Body of pancreas (tissue), 4 donors: Measurements from ENCODE around the gene KRTAP20-4. TPM values are rescaled to one million over a fixed set of nuclear protein-coding genes. Genes with fewer than 3 reads are reported as not detected.

Experiments
- ATAC-seq: fragments of 150-250 bp; one replicate; pipeline ENCODE4 v1.9.1; 2016
- DNase-seq, 4 donors: peaks; one replicate each; pipeline ENCODE4 v3.0.0-alpha.2; 2019
- H3K27ac ChIP-seq, 4 donors: fragments of 200-600 bp; sonication (generic); 1 replicate in 3 of 4; 2 replicates in 1 of 4; pipeline versions ENCODE4 v1.5.1 to v1.6.1; 2016 to 2019; ENCODE audit warnings: mild to moderate bottlenecking in 1 of 4, mixed read lengths in 1 of 4, moderate library complexity in 1 of 4
- H3K27me3 ChIP-seq, 2 donors: fragments of 200-600 bp; sonication (generic); one replicate each; pipeline ENCODE4 v1.6.0; 2016; ENCODE audit warnings: mild to moderate bottlenecking in 1 of 2
- H3K36me3 ChIP-seq, 2 donors: fragments of 200-600 bp; sonication (generic); replicated peaks in 1 of 2; 2 replicates each; pipeline ENCODE4 v1.5.1; 2016; ENCODE audit warnings: low read depth in 2 of 2; ENCODE audit not compliant: insufficient read depth in 1 of 2
- H3K4me1 ChIP-seq: fragments of 200-600 bp; sonication (generic); one replicate; pipeline ENCODE4 v1.6.0; 2016
- H3K4me3 ChIP-seq, 2 donors: fragments of 200-600 bp; sonication (generic); 1 replicate in 1 of 2; 2 replicates in 1 of 2; pipeline ENCODE4 v1.5.1; 2016 to 2019
- H3K9me3 ChIP-seq, 3 donors: fragments of 200-600 bp; sonication (generic); 1 replicate in 2 of 3; 2 replicates in 1 of 3; pipeline ENCODE4 v1.5.1; 2016
- POLR2A ChIP-seq, 3 donors: fragments of 450-650 bp; IDR thresholded peaks; one replicate each; pipeline ENCODE4 v1.6.1; 2016; ENCODE audit warnings: antibody characterized with exemption in 3 of 3, mild to moderate bottlenecking in 2 of 3
- WGBS, 2 donors: methylation state at CpG; one replicate each; pipeline ENCODE4 v1.1.5; 2017; 5-methylcytosine and 5-hydroxymethylcytosine counted together
- intact Hi-C: fragments of 100-400 bp; cut with DNase I; formaldehyde crosslinking; loops from one replicate; pipeline ENCODE4 v1.15.1; 2023
- total RNA-seq, 2 donors: library from RNA; depleted of rRNA; stranded (reverse); fragments of >200 nt; gene quantifications; one replicate each; pipeline ENCODE4 v1.1.0, GENCODE V29; 2016
- TF ChIP-seq, protein P1 (sequence below), 7 experiments: fragments of 450-650 bp in 4 of 7; fragments of 200-600 bp in 3 of 7; sonication (generic) in 3 of 7; IDR thresholded peaks; one replicate each; pipeline ENCODE4 v1.5.1; 2016 to 2019; ENCODE audit warnings: antibody characterized with exemption in 7 of 7

Gene KRTAP20-4
- total RNA-seq, 2 donors from 2014 or later = not detected

- H3K4me1 ChIP-seq = no peaks in the 10 kb centered on the region
- no peaks in the 10 kb centered on the region for H3K36me3 ChIP-seq
- intact Hi-C loops = no loop called here
- H3K27ac ChIP-seq = no peak overlapping the region
- no peak overlapping the region for H3K4me3 ChIP-seq
- H3K27me3 ChIP-seq = no peaks in the 10 kb centered on the region
- TF ChIP-seq POLR2A (IDR thresholded peaks at IDR 0.05) = no peak
- ATAC-seq = no peak
- no peaks in the 10 kb centered on the region for H3K9me3 ChIP-seq
- WGBS, 2 donors = 68 to 82% methylated on average over 3 of the region's 3 CpGs
- no peak for DNase-seq
Observed at GRCh38 chr21:30623362-30623761, 2.9 kb downstream of the KRTAP20-4 start.

GRCh38 chr21:30625449-30626165 lies 5.2 kb downstream of the KRTAP20-4 start:
- H3K9me3 ChIP-seq = no peaks in the 10 kb centered on the region
- ATAC-seq (no peak), DNase-seq (no peak)
- H3K27me3 ChIP-seq = no peaks in the 10 kb centered on the region
- no peak overlapping the region for H3K27ac ChIP-seq
- H3K36me3 ChIP-seq = no peaks in the 10 kb centered on the region
- no peaks in the 10 kb centered on the region for H3K4me1 ChIP-seq
- no peak for TF ChIP-seq POLR2A (IDR thresholded peaks at IDR 0.05)
- TF ChIP-seq, protein P1, sequence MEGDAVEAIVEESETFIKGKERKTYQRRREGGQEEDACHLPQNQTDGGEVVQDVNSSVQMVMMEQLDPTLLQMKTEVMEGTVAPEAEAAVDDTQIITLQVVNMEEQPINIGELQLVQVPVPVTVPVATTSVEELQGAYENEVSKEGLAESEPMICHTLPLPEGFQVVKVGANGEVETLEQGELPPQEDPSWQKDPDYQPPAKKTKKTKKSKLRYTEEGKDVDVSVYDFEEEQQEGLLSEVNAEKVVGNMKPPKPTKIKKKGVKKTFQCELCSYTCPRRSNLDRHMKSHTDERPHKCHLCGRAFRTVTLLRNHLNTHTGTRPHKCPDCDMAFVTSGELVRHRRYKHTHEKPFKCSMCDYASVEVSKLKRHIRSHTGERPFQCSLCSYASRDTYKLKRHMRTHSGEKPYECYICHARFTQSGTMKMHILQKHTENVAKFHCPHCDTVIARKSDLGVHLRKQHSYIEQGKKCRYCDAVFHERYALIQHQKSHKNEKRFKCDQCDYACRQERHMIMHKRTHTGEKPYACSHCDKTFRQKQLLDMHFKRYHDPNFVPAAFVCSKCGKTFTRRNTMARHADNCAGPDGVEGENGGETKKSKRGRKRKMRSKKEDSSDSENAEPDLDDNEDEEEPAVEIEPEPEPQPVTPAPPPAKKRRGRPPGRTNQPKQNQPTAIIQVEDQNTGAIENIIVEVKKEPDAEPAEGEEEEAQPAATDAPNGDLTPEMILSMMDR (IDR thresholded peaks at IDR 0.05) = no peak
- no peak overlapping the region for H3K4me3 ChIP-seq
- intact Hi-C loops = no loop called here
- 84 to 85% methylated on average over 3 to 4 of the region's 4 CpGs for WGBS, 2 donors

- Histone ChIP-seq H3K9me3 (no peaks in the 10 kb centered on the region), H3K4me1 (no peaks in the 10 kb centered on the region), H3K27ac (no peak overlapping the region), H3K4me3 (no peak overlapping the region), H3K27me3 (no peaks in the 10 kb centered on the region), H3K36me3 (no peaks in the 10 kb centered on the region)
- TF ChIP-seq, protein P1 (IDR thresholded peaks at IDR 0.05) = no peak
- no peak for TF ChIP-seq POLR2A (IDR thresholded peaks at IDR 0.05)
- ATAC-seq (no peak), DNase-seq (no peak)
- intact Hi-C loops = no loop called here
- 67 to 80% methylated on average over 4 of the region's 4 CpGs for WGBS, 2 donors
Observed at GRCh38 chr21:30628109-30628508, 7.7 kb downstream of the KRTAP20-4 start.

GRCh38 chr21:30629200-30629599 lies 8.8 kb downstream of the KRTAP20-4 start:
- H3K4me1 ChIP-seq = no peaks in the 10 kb centered on the region
- no peaks in the 10 kb centered on the region for H3K27me3 ChIP-seq
- no peak overlapping the region for H3K27ac ChIP-seq
- 24 to 50% methylated on average over 1 of the region's 1 CpG for WGBS, 2 donors
- intact Hi-C loops = no loop called here
- TF ChIP-seq, protein P1 (IDR thresholded peaks at IDR 0.05) = no peak
- TF ChIP-seq POLR2A (IDR thresholded peaks at IDR 0.05) = no peak
- no peak overlapping the region for H3K4me3 ChIP-seq
- no peak for DNase-seq
- H3K9me3 ChIP-seq = no peaks in the 10 kb centered on the region
- H3K36me3 ChIP-seq = no peaks in the 10 kb centered on the region
- ATAC-seq = no peak

- 82 to 85% methylated on average over 1 of the region's 1 CpG for WGBS, 2 donors
- no peak within 1 kb of the TSS for H3K27ac ChIP-seq
- intact Hi-C loops = no loop called here
- H3K9me3 ChIP-seq = no peaks in the 10 kb centered on the region
- TF ChIP-seq, protein P1 (IDR thresholded peaks at IDR 0.05) = no peak
- no peak for TF ChIP-seq POLR2A (IDR thresholded peaks at IDR 0.05)
- no peaks in the 10 kb centered on the region for H3K27me3 ChIP-seq
- no peaks in the 10 kb centered on the region for H3K4me1 ChIP-seq
- H3K4me3 ChIP-seq = no peak within 1 kb of the TSS
- DNase-seq = no peak
- H3K36me3 ChIP-seq = no peaks in the 10 kb centered on the region
- ATAC-seq = no peak
Observed at GRCh38 chr21:30634906-30635305, 14.5 kb downstream of the KRTAP20-4 start, which contains the start of gene KRTAP20-2. KRTAP20-2 (plus strand) TSS chr21:30635206; CDS start chr21:30635264, 58 bp downstream.
